Endothelial cell of umbilical vein (primary cell): Measurements from ENCODE around the gene ORC2. TPM values are rescaled to one million over a fixed set of nuclear protein-coding genes. Genes with fewer than 3 reads are reported as not detected.
A peak's percentile ranks its signal among the peaks of the same experiment; 100 is the strongest.

ENCODE experiments used
- BruUV-seq: library from RNA; stranded (reverse); fragments of 400-500 nt; replicated peaks from 2 replicates; lab custom pipeline; 2021; lab: Mats Ljungman, UMichigan
- CTCF ChIA-PET: fragments of 300-600, 350-600 bp; sonication (Branson Sonifier 250); formaldehyde crosslinking; loops from one replicate; lab custom pipeline; 2021; ENCODE audit warnings: antibody characterized with exemption, inconsistent platforms; lab: Charles Lee
- POLR2A ChIA-PET: fragments of 300-600, 350-600 bp; sonication (Branson Sonifier 250); formaldehyde crosslinking; loops from one replicate; lab custom pipeline; 2021; ENCODE audit warnings: antibody characterized with exemption, inconsistent platforms; lab: Charles Lee
- DNase-seq: peaks from one replicate; pipeline ENCODE4 v3.0.0-alpha.2; 2011; ENCODE audit warnings: low read depth, low spot score
- FAIRE-seq: peaks from 2 replicates; lab custom pipeline; 2011; peaks lifted over from hg19 to GRCh38; lab: Jason Lieb, UNC
- H2AFZ ChIP-seq: 2 replicates; pipeline ENCODE4 v1.6.0; 2012; ENCODE audit warnings: low read depth, low read length, control low read depth, inconsistent platforms
- H3K27ac ChIP-seq: 2 replicates; pipeline ENCODE4 v1.5.1; 2011; ENCODE audit warnings: low read depth, mild to moderate bottlenecking, control low read depth, low read length, moderate library complexity; ENCODE audit not compliant: insufficient read depth
- H3K27me3 ChIP-seq, 2 experiments: 2 replicates each; pipeline versions ENCODE4 v1.6.0 to v1.6.1; 2011; ENCODE audit warnings: low read length in 2 of 2, mixed read lengths in 1 of 2; ENCODE audit not compliant: control insufficient read depth in 2 of 2, insufficient read depth in 2 of 2
- H3K36me3 ChIP-seq, 2 experiments: 2 replicates in 1 of 2; 3 replicates in 1 of 2; pipeline ENCODE4 v1.5.1; 2011; ENCODE audit warnings: low read length in 2 of 2, mild to moderate bottlenecking in 1 of 2, moderate library complexity in 1 of 2; ENCODE audit not compliant: control insufficient read depth in 2 of 2, insufficient read depth in 2 of 2; ENCODE audit errors: extremely low read depth in 1 of 2
- H3K4me1 ChIP-seq: 3 replicates; pipeline ENCODE4 v1.5.1; 2011; ENCODE audit warnings: mild to moderate bottlenecking, low read length; ENCODE audit not compliant: control insufficient read depth, insufficient read depth; ENCODE audit errors: extremely low read depth
- H3K4me2 ChIP-seq: 2 replicates; pipeline ENCODE4 v1.6.1; 2011; ENCODE audit warnings: low read length, control low read depth, mixed read lengths; ENCODE audit not compliant: insufficient read depth
- H3K4me3 ChIP-seq, 3 experiments: fragments of 200-600 bp in 1 of 3; sonication (generic), shearing (Covaris generic) in 1 of 3; replicated peaks in 1 of 3; 2 replicates each; pipeline ENCODE4 v1.5.1; 2011 to 2016; ENCODE audit warnings: control low read depth in 3 of 3, low read length in 3 of 3, mild to moderate bottlenecking in 2 of 3, inconsistent platforms in 1 of 3, low read depth in 1 of 3, moderate library complexity in 1 of 3; ENCODE audit not compliant: insufficient read depth in 1 of 3
- H3K79me2 ChIP-seq: 2 replicates; pipeline ENCODE4 v1.6.0; 2012; ENCODE audit warnings: low read length, inconsistent platforms; ENCODE audit not compliant: control insufficient read depth, insufficient read depth
- H3K9ac ChIP-seq: replicated peaks from 2 replicates; pipeline ENCODE3; 2011; ENCODE audit warnings: low read length, control low read depth; ENCODE audit not compliant: insufficient read depth; ENCODE audit errors: extremely low read depth
- H3K9me1 ChIP-seq: replicated peaks from 3 replicates; pipeline ENCODE4 v1.6.0; 2011; ENCODE audit warnings: mild to moderate bottlenecking, low read length; ENCODE audit not compliant: control insufficient read depth, insufficient read depth; ENCODE audit errors: extremely low read depth
- H3K9me3 ChIP-seq: replicated peaks from 2 replicates; pipeline ENCODE4 v1.5.1; 2012; ENCODE audit warnings: low read length, inconsistent platforms; ENCODE audit not compliant: control insufficient read depth, insufficient read depth
- H4K20me1 ChIP-seq: replicated peaks from 2 replicates; pipeline ENCODE3; 2011; ENCODE audit warnings: mild to moderate bottlenecking, low read length; ENCODE audit not compliant: control insufficient read depth, insufficient read depth; ENCODE audit errors: extremely low read depth
- GATA2 ChIP-seq: IDR thresholded peaks from 2 replicates; pipeline ENCODE4 v1.7.0; 2011; ENCODE audit warnings: low read depth, mild to moderate bottlenecking, moderate library complexity, mixed read lengths, low read length; ENCODE audit not compliant: insufficient read length, insufficient read depth
- MYC ChIP-seq: IDR thresholded peaks from one replicate; pipeline ENCODE4 v1.6.1; 2011; ENCODE audit warnings: mild to moderate bottlenecking, low read depth, low read length
- POLR2A ChIP-seq: IDR thresholded peaks from 2 replicates; pipeline ENCODE4 v1.6.1; 2012; ENCODE audit warnings: low read depth, mild to moderate bottlenecking, control low read depth, low read length
- POLR2AphosphoS5 ChIP-seq: IDR thresholded peaks from 2 replicates; pipeline ENCODE4 v1.6.1; 2012; ENCODE audit warnings: low read depth, mild to moderate bottlenecking, control low read depth, low read length, moderate library complexity; ENCODE audit not compliant: insufficient read depth
- dilution Hi-C: fragments of 300-500 bp; cut with MboI; formaldehyde crosslinking; loops from one replicate; pipeline ENCODE4 v1.15.0; 2019; ENCODE audit warnings: low sequenced_read_pairs; ENCODE audit not compliant: extremely low pct_ligation_motif_present
- intact Hi-C: fragments of 100-400 bp; cut with micrococcal nuclease; formaldehyde crosslinking; loops from one replicate; pipeline ENCODE4 v1.10.0; 2022
- polyA plus RNA-seq, 4 experiments: library from polyadenylated mRNA; depleted of rRNA in 3 of 4; stranded (reverse) in 3 of 4; unstranded in 1 of 4; fragments of >200 nt; gene quantifications; 2 replicates each; pipeline versions ENCODE4 v1.2.1 to v1.2.3, GENCODE V29; 2011 to 2012; ENCODE audit warnings: missing spikeins in 1 of 4
- total RNA-seq: library from RNA; stranded (reverse); gene quantifications from 2 replicates; pipeline ENCODE4 v1.2.3, GENCODE V29; 2021

ORC2 gene
- total and polyA plus RNA-seq, 2 donors (not counting 3 experiments of a cell fraction or from before 2014, with no cell fraction given): 4.2 to 45.4 TPM

- no peak for DNase-seq
- Histone ChIP-seq H3K9me1 (no peaks in the 10 kb centered on the region), H3K4me1 (peaks cover 26% of the 10 kb centered on the region), H3K4me2 (peak overlapping the region; percentile 99), H3K79me2 (peaks cover 56% of the 10 kb centered on the region), H2AFZ (no peak overlapping the region), H3K27ac (peak overlapping the region; percentile 88), H3K27me3 (no peaks in the 10 kb centered on the region), H3K9ac (peak overlapping the region; percentile 100), H3K4me3 (peak overlapping the region; percentile 90 to 99 (median 91)), H3K9me3 (no peaks in the 10 kb centered on the region), H3K36me3 (peaks cover 5 to 7% of the 10 kb centered on the region in 2 experiments), H4K20me1 (peaks cover 14% of the 10 kb centered on the region)
- POLR2A ChIA-PET: interaction anchor here (1.1 to 2.0 kb wide), 3 partner anchors 26 to 319 kb away, joined by 4 to 11 read pairs (median 6); partner anchors contain the start of genes CASP10, NIF3L1 and PPIL3
- intact Hi-C loops: loop anchor here (1.0 to 5.0 kb wide), 6 partner anchors 26 to 150 kb away; partner anchors contain the start of genes BZW1, NIF3L1 and PPIL3
- dilution Hi-C loops: no loop called here
- no TSS peak for BruUV-seq
- peak; percentile 63 for FAIRE-seq
- CTCF ChIA-PET: interaction anchor here (1.0 to 1.4 kb wide), 4 partner anchors 11 to 205 kb away, joined by 3 to 6 read pairs (median 4); partner anchors contain the start of genes NIF3L1 and PPIL3
- no peak for TF ChIP-seq MYC
- peak; percentile 17 for TF ChIP-seq POLR2A
These were observed 99.7 kb downstream of the ORC2 start for GRCh38 chr2:200863782-200864175.

GRCh38 chr2:200862532-200863000 lies 100.9 kb downstream of the ORC2 start:
- DNase-seq: peak; percentile 73
- peak overlapping the region; percentile 90 to 99 (median 91) for H3K4me3 ChIP-seq
- TF ChIP-seq POLR2AphosphoS5: no peak
- peak; percentile 15 for TF ChIP-seq GATA2
- H3K4me1 ChIP-seq: peaks cover 26% of the 10 kb centered on the region
- peaks cover 14% of the 10 kb centered on the region for H4K20me1 ChIP-seq
- ChIA-PET CTCF (no interaction called here), POLR2A (no interaction called here)
- H3K36me3 ChIP-seq: peaks cover 15 to 16% of the 10 kb centered on the region in 2 experiments
- intact Hi-C loops (loop anchor here (5.0 kb wide), 1 partner anchor 95 kb away; no protein-coding TSS in a partner anchor), dilution Hi-C loops (no loop called here)
- peak; percentile 28 for FAIRE-seq
- no TSS peak for BruUV-seq
- H3K79me2 ChIP-seq: peaks cover 68% of the 10 kb centered on the region
- no peaks in the 10 kb centered on the region for H3K9me1 ChIP-seq
- H3K9ac ChIP-seq: peak overlapping the region; percentile 100
- peak overlapping the region; percentile 88 for H3K27ac ChIP-seq
- H3K9me3 ChIP-seq: no peaks in the 10 kb centered on the region
- H3K4me2 ChIP-seq: peak overlapping the region; percentile 99
- no peaks in the 10 kb centered on the region for H3K27me3 ChIP-seq
- no peak overlapping the region for H2AFZ ChIP-seq
